Activated T-cell treated with anti-CD3 and anti-CD28 coated beads for 4 hours (primary cell): Measurements from ENCODE around the gene RPL10A.

Experiments
- DNase-seq: peaks from one replicate; pipeline ENCODE4 v3.0.0-alpha.2; 2020

The RPL10A gene

GRCh38 chr6:35477028-35477427, 8.8 kb downstream of the RPL10A start:
- DNase-seq, result no peak

- DNase-seq, result no peak
Measured at GRCh38 chr6:35477551-35478179, 9.5 kb downstream of the RPL10A start.

- no peak for DNase-seq
Measured at GRCh38 chr6:35478259-35478658, 10.1 kb downstream of the RPL10A start.

GRCh38 chr6:35480176-35480575, 12.0 kb downstream of the RPL10A start:
- DNase-seq, result no peak

GRCh38 chr6:35481226-35481625, 13.0 kb downstream of the RPL10A start:
- DNase-seq, result no peak

- no peak for DNase-seq
Measured at GRCh38 chr6:35483062-35483461, 14.9 kb downstream of the RPL10A start.

- no peak for DNase-seq
Measured at GRCh38 chr6:35483490-35483889, 15.3 kb downstream of the RPL10A start.

GRCh38 chr6:35483893-35484645, 15.9 kb downstream of the RPL10A start:
- DNase-seq, result no peak

GRCh38 chr6:35484921-35485392, 16.8 kb downstream of the RPL10A start:
- DNase-seq, result no peak

- DNase-seq, result no peak
Measured at GRCh38 chr6:35485402-35485877, 17.2 kb downstream of the RPL10A start.

GRCh38 chr6:35486005-35486925, 18.1 kb downstream of the RPL10A start:
- no peak for DNase-seq

- no peak for DNase-seq
Measured at GRCh38 chr6:35487658-35488516, 19.7 kb downstream of the RPL10A start.

- DNase-seq, result no peak
Measured at GRCh38 chr6:35488517-35488862, 20.3 kb downstream of the RPL10A start.

- no peak for DNase-seq
Measured at GRCh38 chr6:35489066-35489465, 20.9 kb downstream of the RPL10A start.

GRCh38 chr6:35489995-35490791, 22.0 kb downstream of the RPL10A start:
- no peak for DNase-seq

- DNase-seq, result no peak
Measured at GRCh38 chr6:35490821-35491557, 22.8 kb downstream of the RPL10A start.

GRCh38 chr6:35491558-35492257, 23.5 kb downstream of the RPL10A start:
- DNase-seq, result no peak

- no peak for DNase-seq
Measured at GRCh38 chr6:35492258-35492973, 24.2 kb downstream of the RPL10A start.

GRCh38 chr6:35492974-35493284, 24.7 kb downstream of the RPL10A start:
- no peak for DNase-seq
